ENCODE data around the gene REEP6. TPM values are rescaled to one million over a fixed set of nuclear protein-coding genes. Genes with fewer than 3 reads are reported as not detected.

REEP6 gene
- polyA plus RNA-seq, 1 of the 3 experiments (the other 2 are of a cell fraction), result 9.1 TPM

- TF ChIP-seq USF2 (IDR thresholded peaks at IDR 0.05; ENCODE audit: borderline replicate concordance, low read depth, low read length), result no peak
- TF ChIP-seq, protein P1, sequence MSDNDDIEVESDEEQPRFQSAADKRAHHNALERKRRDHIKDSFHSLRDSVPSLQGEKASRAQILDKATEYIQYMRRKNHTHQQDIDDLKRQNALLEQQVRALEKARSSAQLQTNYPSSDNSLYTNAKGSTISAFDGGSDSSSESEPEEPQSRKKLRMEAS (IDR thresholded peaks at IDR 0.05; ENCODE audit: low read depth), result no peak
Observed at GRCh38 chr19:1511318-1512317, 20.6 kb downstream of the REEP6 start (continued).

- no peak within 1 kb of the TSS for H3K27ac ChIP-seq (ENCODE audit: low read depth in 2 of 2, low read length in 1 of 2)
- WGBS (ENCODE audit: low lambda C conversion rate), result 10% methylated on average over 1 of the region's 78 CpGs
- H3K9me3 ChIP-seq, result no peaks in the 10 kb centered on the region
- no peaks in the 10 kb centered on the region for H3K79me2 ChIP-seq (ENCODE audit: insufficient read depth)
- peak within 1 kb of the TSS; percentile 87 for H3K4me2 ChIP-seq
- no peaks in the 10 kb centered on the region for H3K36me3 ChIP-seq (replicated peaks in 1 of 2; ENCODE audit: control insufficient read depth in 1 of 2, insufficient read depth in 2 of 2, low read length in 1 of 2)
- no peaks in the 10 kb centered on the region for H3K9me2 ChIP-seq
- H3K4me1 ChIP-seq (ENCODE audit: control insufficient read depth in 1 of 2, insufficient read depth in 2 of 2, low read depth in 1 of 2, low read length in 1 of 2), result peaks cover 0 to 3% of the 10 kb centered on the region in 2 experiments; a peak in 1 of 4 replicates
- CTCF ChIA-PET, result interaction anchor here (1.3 kb wide), 1 partner anchor 9 kb away, joined by 4 read pairs; no protein-coding TSS in a partner anchor
- POLR2A ChIA-PET, result interaction anchor here (1.2 kb wide), 1 partner anchor 142 kb away, joined by 3 read pairs; no protein-coding TSS in a partner anchor
- H4K20me1 ChIP-seq (ENCODE audit: insufficient read depth), result no peaks in the 10 kb centered on the region
- TF ChIP-seq POLR2AphosphoS5 (IDR thresholded peaks at IDR 0.05; ENCODE audit: low read depth, low read length) (peak; percentile 28; the same call in 1 of the 2 replicates), ELF1 (IDR thresholded peaks at IDR 0.05) (no peak), GABPA (IDR thresholded peaks at IDR 0.05; ENCODE audit: low read depth) (peak; percentile 39; the same call in 1 of the 2 replicates), EP300 (IDR thresholded peaks at IDR 0.05; ENCODE audit: borderline replicate concordance in 1 of 2, low read depth in 1 of 2, low read length in 1 of 2) (no peak)
- TF ChIP-seq, protein P2, sequence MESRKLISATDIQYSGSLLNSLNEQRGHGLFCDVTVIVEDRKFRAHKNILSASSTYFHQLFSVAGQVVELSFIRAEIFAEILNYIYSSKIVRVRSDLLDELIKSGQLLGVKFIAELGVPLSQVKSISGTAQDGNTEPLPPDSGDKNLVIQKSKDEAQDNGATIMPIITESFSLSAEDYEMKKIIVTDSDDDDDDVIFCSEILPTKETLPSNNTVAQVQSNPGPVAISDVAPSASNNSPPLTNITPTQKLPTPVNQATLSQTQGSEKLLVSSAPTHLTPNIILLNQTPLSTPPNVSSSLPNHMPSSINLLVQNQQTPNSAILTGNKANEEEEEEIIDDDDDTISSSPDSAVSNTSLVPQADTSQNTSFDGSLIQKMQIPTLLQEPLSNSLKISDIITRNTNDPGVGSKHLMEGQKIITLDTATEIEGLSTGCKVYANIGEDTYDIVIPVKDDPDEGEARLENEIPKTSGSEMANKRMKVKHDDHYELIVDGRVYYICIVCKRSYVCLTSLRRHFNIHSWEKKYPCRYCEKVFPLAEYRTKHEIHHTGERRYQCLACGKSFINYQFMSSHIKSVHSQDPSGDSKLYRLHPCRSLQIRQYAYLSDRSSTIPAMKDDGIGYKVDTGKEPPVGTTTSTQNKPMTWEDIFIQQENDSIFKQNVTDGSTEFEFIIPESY (IDR thresholded peaks at IDR 0.05; ENCODE audit: borderline replicate concordance, low read depth), result no peak
- H3K4me3 ChIP-seq (ENCODE audit: low read depth in 2 of 2, low read length in 1 of 2), result peak within 1 kb of the TSS; percentile 52 to 65
- H3K27me3 ChIP-seq (ENCODE audit: insufficient read depth), result no peaks in the 10 kb centered on the region
- H3K9ac ChIP-seq, result peak within 1 kb of the TSS; percentile 73
- peak; percentile 68 for DNase-seq
- H3F3A ChIP-seq (replicated peaks; ENCODE audit: insufficient read depth), result peaks cover 20% of the 10 kb centered on the region
- H2AFZ ChIP-seq (ENCODE audit: low read depth), result peak within 1 kb of the TSS; percentile 78
Observed at GRCh38 chr19:1512671-1513498, 21.9 kb downstream of the REEP6 start, which contains the start of gene ADAMTSL5. ADAMTSL5 (minus strand) TSS chr19:1513019; CDS start chr19:1510943, 2,076 bp downstream.

Measured in SK-N-SH (cell line).